Karpas-422 (cell line): ENCODE results near the gene ARHGDIB. TPM values are rescaled to one million over a fixed set of nuclear protein-coding genes. Genes with fewer than 3 reads are reported as not detected.

Source experiments
- DNase-seq: peaks from one replicate; pipeline ENCODE4 v3.0.0-alpha.2; 2015
- H2AFZ ChIP-seq: fragments of 200-600 bp; sonication (generic); 2 replicates; pipeline ENCODE4 v1.6.1; 2014; ENCODE audit warnings: antibody characterized with exemption, low read length, mixed read lengths
- H3K27ac ChIP-seq: fragments of 200-600 bp; sonication (generic); 2 replicates; pipeline ENCODE4 v1.5.1; 2014; ENCODE audit warnings: mild to moderate bottlenecking, low read length, moderate library complexity
- H3K27me3 ChIP-seq: fragments of 200-600 bp; sonication (generic); 2 replicates; pipeline ENCODE4 v1.6.1; 2014; ENCODE audit warnings: low read length, mixed read lengths
- H3K36me3 ChIP-seq: fragments of 200-600 bp; sonication (generic); 2 replicates; pipeline ENCODE4 v1.6.1; 2014; ENCODE audit warnings: low read length, mixed read lengths; ENCODE audit not compliant: insufficient read depth
- H3K4me1 ChIP-seq: fragments of 200-600 bp; sonication (generic); 2 replicates; pipeline ENCODE4 v1.6.1; 2014; ENCODE audit warnings: mild to moderate bottlenecking, low read length, mixed read lengths
- H3K4me2 ChIP-seq: fragments of 200-600 bp; sonication (generic); 2 replicates; pipeline ENCODE4 v1.6.1; 2014; ENCODE audit warnings: low read length, low read depth, mild to moderate bottlenecking; ENCODE audit not compliant: poor library complexity, severe bottlenecking
- H3K4me3 ChIP-seq: fragments of 200-600 bp; sonication (generic); 2 replicates; pipeline ENCODE4 v1.5.1; 2014; ENCODE audit warnings: mild to moderate bottlenecking, antibody characterized with exemption, low read length, mixed read lengths
- H3K79me2 ChIP-seq: fragments of 200-600 bp; sonication (generic); 2 replicates; pipeline ENCODE4 v1.6.1; 2014; ENCODE audit warnings: mild to moderate bottlenecking, low read length, mixed read lengths
- H3K9ac ChIP-seq: fragments of 200-600 bp; sonication (generic); 2 replicates; pipeline ENCODE4 v1.6.0; 2014; ENCODE audit warnings: low read length
- H3K9me2 ChIP-seq: fragments of 200-600 bp; sonication (generic), shearing (Covaris generic); replicated peaks from 2 replicates; pipeline ENCODE4 v1.6.0; 2014; ENCODE audit warnings: mild to moderate bottlenecking, low read length, moderate library complexity; ENCODE audit not compliant: insufficient read depth
- H3K9me3 ChIP-seq: fragments of 300-700, 200-600 bp; sonication (generic); 2 replicates; pipeline ENCODE4 v1.6.1; 2014; ENCODE audit warnings: low read length, mixed read lengths
- H4K20me1 ChIP-seq: fragments of 200-600 bp; sonication (generic); 2 replicates; pipeline ENCODE4 v1.6.1; 2014; ENCODE audit warnings: mild to moderate bottlenecking, antibody characterized with exemption, low read length, low read depth; ENCODE audit not compliant: insufficient read depth
- total RNA-seq: library from RNA; depleted of rRNA; stranded (reverse); fragments of >200 nt; shearing (Covaris generic); gene quantifications from 2 replicates; pipeline ENCODE4 v1.2.3, GENCODE V29; 2014; ENCODE audit warnings: low replicate concordance

The ARHGDIB gene
- total RNA-seq, 1 experiment from 2014 or later = 503 TPM

GRCh38 chr12:14951851-14952250 is 9.6 kb downstream of the ARHGDIB start:
- Histone ChIP-seq H3K4me3 (no peak overlapping the region), H3K9ac (no peak overlapping the region), H3K9me3 (no peaks in the 10 kb centered on the region), H3K27me3 (no peaks in the 10 kb centered on the region), H3K4me1 (peaks cover 87% of the 10 kb centered on the region), H3K36me3 (peaks cover 55% of the 10 kb centered on the region), H3K27ac (peak overlapping the region; percentile 93), H3K79me2 (peaks cover 86% of the 10 kb centered on the region), H3K4me2 (no peak overlapping the region), H2AFZ (no peak overlapping the region), H3K9me2 (no peaks in the 10 kb centered on the region), H4K20me1 (peaks cover 19% of the 10 kb centered on the region; the same call in 1 of the 2 replicates)
- DNase-seq = no peak

- Histone ChIP-seq H3K4me2 (no peak overlapping the region), H3K9me2 (no peaks in the 10 kb centered on the region), H3K27me3 (no peaks in the 10 kb centered on the region), H2AFZ (no peak overlapping the region), H3K36me3 (peaks cover 61% of the 10 kb centered on the region), H3K79me2 (peaks cover 79% of the 10 kb centered on the region), H4K20me1 (peaks cover 19% of the 10 kb centered on the region; the same call in 1 of the 2 replicates), H3K27ac (peak overlapping the region; percentile 93), H3K9ac (no peak overlapping the region), H3K4me3 (no peak overlapping the region), H3K9me3 (no peaks in the 10 kb centered on the region), H3K4me1 (peaks cover 81% of the 10 kb centered on the region)
- no peak for DNase-seq
Measured at GRCh38 chr12:14950982-14951746, 10.2 kb downstream of the ARHGDIB start.

GRCh38 chr12:14950421-14950820 is 11.0 kb downstream of the ARHGDIB start:
- Histone ChIP-seq H3K9ac (no peak overlapping the region), H4K20me1 (peaks cover 19% of the 10 kb centered on the region; the same call in 1 of the 2 replicates), H3K4me1 (peaks cover 73% of the 10 kb centered on the region), H3K27ac (peak overlapping the region; percentile 93), H3K4me3 (no peak overlapping the region), H3K36me3 (peaks cover 67% of the 10 kb centered on the region), H3K4me2 (peak overlapping the region; percentile 7), H2AFZ (no peak overlapping the region), H3K9me2 (no peaks in the 10 kb centered on the region), H3K27me3 (no peaks in the 10 kb centered on the region), H3K79me2 (peaks cover 71% of the 10 kb centered on the region), H3K9me3 (no peaks in the 10 kb centered on the region)
- no peak for DNase-seq

GRCh38 chr12:14949631-14950030 is 11.8 kb downstream of the ARHGDIB start:
- H3K4me2 ChIP-seq = peak overlapping the region; percentile 51
- H3K36me3 ChIP-seq = peaks cover 73% of the 10 kb centered on the region
- peak overlapping the region; percentile 93 for H3K27ac ChIP-seq
- peak overlapping the region; percentile 63 for H3K9ac ChIP-seq
- no peaks in the 10 kb centered on the region for H3K9me3 ChIP-seq
- no peak for DNase-seq
- H4K20me1 ChIP-seq = peaks cover 18% of the 10 kb centered on the region; the same call in 1 of the 2 replicates
- no peaks in the 10 kb centered on the region for H3K27me3 ChIP-seq
- no peak overlapping the region for H2AFZ ChIP-seq
- H3K9me2 ChIP-seq = no peaks in the 10 kb centered on the region
- H3K4me1 ChIP-seq = peaks cover 65% of the 10 kb centered on the region
- H3K4me3 ChIP-seq = no peak overlapping the region
- peaks cover 63% of the 10 kb centered on the region for H3K79me2 ChIP-seq

- Histone ChIP-seq H2AFZ (no peak overlapping the region), H3K27me3 (no peaks in the 10 kb centered on the region), H4K20me1 (0 out of 2 replicates have a peak, but pooled peaks cover 10% of the 10 kb centered on the region), H3K27ac (peak overlapping the region; percentile 93), H3K9me3 (no peaks in the 10 kb centered on the region), H3K4me3 (peak overlapping the region; percentile 22; the same call in 1 of the 2 replicates), H3K4me2 (peak overlapping the region; percentile 51), H3K36me3 (peaks cover 73% of the 10 kb centered on the region), H3K4me1 (peaks cover 56% of the 10 kb centered on the region), H3K9me2 (no peaks in the 10 kb centered on the region), H3K9ac (peak overlapping the region; percentile 67), H3K79me2 (peaks cover 54% of the 10 kb centered on the region)
- DNase-seq = peak; percentile 92
Measured at GRCh38 chr12:14948672-14949071, 12.7 kb downstream of the ARHGDIB start.

GRCh38 chr12:14946861-14947260 is 14.5 kb downstream of the ARHGDIB start:
- no peak overlapping the region for H3K4me3 ChIP-seq
- H3K79me2 ChIP-seq = peaks cover 36% of the 10 kb centered on the region
- H3K9me3 ChIP-seq = no peaks in the 10 kb centered on the region
- H2AFZ ChIP-seq = no peak overlapping the region
- H3K9ac ChIP-seq = no peak overlapping the region
- H3K9me2 ChIP-seq = no peaks in the 10 kb centered on the region
- H4K20me1 ChIP-seq = 0 out of 2 replicates have a peak, but pooled peaks cover 5% of the 10 kb centered on the region
- no peak overlapping the region for H3K27ac ChIP-seq
- no peaks in the 10 kb centered on the region for H3K27me3 ChIP-seq
- DNase-seq = no peak
- H3K4me1 ChIP-seq = peaks cover 38% of the 10 kb centered on the region
- H3K36me3 ChIP-seq = peaks cover 86% of the 10 kb centered on the region
- H3K4me2 ChIP-seq = no peak overlapping the region

GRCh38 chr12:14946162-14946561 is 15.2 kb downstream of the ARHGDIB start:
- no peaks in the 10 kb centered on the region for H3K9me2 ChIP-seq
- no peak overlapping the region for H3K27ac ChIP-seq
- no peak overlapping the region for H3K4me3 ChIP-seq
- no peak overlapping the region for H3K4me2 ChIP-seq
- no peaks in the 10 kb centered on the region for H3K27me3 ChIP-seq
- H3K9ac ChIP-seq = no peak overlapping the region
- H4K20me1 ChIP-seq = 0 out of 2 replicates have a peak, but pooled peaks cover 4% of the 10 kb centered on the region
- H3K9me3 ChIP-seq = no peaks in the 10 kb centered on the region
- DNase-seq = no peak
- H3K79me2 ChIP-seq = peaks cover 29% of the 10 kb centered on the region
- peaks cover 31% of the 10 kb centered on the region for H3K4me1 ChIP-seq
- H2AFZ ChIP-seq = no peak overlapping the region
- peaks cover 84% of the 10 kb centered on the region for H3K36me3 ChIP-seq

- no peak overlapping the region for H3K27ac ChIP-seq
- H3K4me1 ChIP-seq = peaks cover 8% of the 10 kb centered on the region
- no peaks in the 10 kb centered on the region for H3K9me2 ChIP-seq
- H3K9ac ChIP-seq = no peak overlapping the region
- H3K79me2 ChIP-seq = peaks cover 2% of the 10 kb centered on the region; the same call in 1 of the 2 replicates
- H4K20me1 ChIP-seq = no peaks in the 10 kb centered on the region
- H2AFZ ChIP-seq = no peak overlapping the region
- DNase-seq = no peak
- H3K27me3 ChIP-seq = no peaks in the 10 kb centered on the region
- peaks cover 50% of the 10 kb centered on the region for H3K36me3 ChIP-seq
- no peak overlapping the region for H3K4me2 ChIP-seq
- no peaks in the 10 kb centered on the region for H3K9me3 ChIP-seq
- no peak overlapping the region for H3K4me3 ChIP-seq
Measured at GRCh38 chr12:14942196-14942931, 19.0 kb downstream of the ARHGDIB start.
